ENCODE measurements around the gene TMEM156.
A peak's percentile ranks its signal among the peaks of the same experiment; 100 is the strongest.

TMEM156 gene

DNA sequence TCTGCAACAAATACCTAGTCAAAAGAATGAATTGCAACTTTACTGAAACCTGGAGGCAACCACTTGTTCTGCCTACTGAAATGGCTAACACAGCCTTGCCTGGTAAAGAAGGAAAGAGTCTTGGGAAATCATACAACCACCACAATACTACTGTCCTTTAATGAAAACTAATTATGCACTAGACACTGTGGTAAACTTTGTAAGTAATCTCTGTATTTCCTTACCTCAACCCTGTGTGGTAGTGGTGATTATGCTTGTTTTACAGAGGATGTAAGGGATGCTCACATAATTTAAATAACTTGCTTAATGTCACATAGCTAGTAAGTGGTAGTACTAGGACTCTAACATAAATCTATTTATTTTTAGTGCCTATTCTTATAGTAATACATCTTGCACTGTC is 44.7 kb downstream of the TMEM156 start:
- DNase-seq (ENCODE audit: low read depth in 2 of 2) = no peak
- no peak overlapping the region for H3K4me3 ChIP-seq (replicated peaks in 1 of 2; ENCODE audit: low read depth in 2 of 2, low read length in 2 of 2)
- TF ChIP-seq, protein P1, sequence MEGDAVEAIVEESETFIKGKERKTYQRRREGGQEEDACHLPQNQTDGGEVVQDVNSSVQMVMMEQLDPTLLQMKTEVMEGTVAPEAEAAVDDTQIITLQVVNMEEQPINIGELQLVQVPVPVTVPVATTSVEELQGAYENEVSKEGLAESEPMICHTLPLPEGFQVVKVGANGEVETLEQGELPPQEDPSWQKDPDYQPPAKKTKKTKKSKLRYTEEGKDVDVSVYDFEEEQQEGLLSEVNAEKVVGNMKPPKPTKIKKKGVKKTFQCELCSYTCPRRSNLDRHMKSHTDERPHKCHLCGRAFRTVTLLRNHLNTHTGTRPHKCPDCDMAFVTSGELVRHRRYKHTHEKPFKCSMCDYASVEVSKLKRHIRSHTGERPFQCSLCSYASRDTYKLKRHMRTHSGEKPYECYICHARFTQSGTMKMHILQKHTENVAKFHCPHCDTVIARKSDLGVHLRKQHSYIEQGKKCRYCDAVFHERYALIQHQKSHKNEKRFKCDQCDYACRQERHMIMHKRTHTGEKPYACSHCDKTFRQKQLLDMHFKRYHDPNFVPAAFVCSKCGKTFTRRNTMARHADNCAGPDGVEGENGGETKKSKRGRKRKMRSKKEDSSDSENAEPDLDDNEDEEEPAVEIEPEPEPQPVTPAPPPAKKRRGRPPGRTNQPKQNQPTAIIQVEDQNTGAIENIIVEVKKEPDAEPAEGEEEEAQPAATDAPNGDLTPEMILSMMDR (IDR thresholded peaks at IDR 0.05; ENCODE audit: low read depth, low read length) = no peak

DNA sequence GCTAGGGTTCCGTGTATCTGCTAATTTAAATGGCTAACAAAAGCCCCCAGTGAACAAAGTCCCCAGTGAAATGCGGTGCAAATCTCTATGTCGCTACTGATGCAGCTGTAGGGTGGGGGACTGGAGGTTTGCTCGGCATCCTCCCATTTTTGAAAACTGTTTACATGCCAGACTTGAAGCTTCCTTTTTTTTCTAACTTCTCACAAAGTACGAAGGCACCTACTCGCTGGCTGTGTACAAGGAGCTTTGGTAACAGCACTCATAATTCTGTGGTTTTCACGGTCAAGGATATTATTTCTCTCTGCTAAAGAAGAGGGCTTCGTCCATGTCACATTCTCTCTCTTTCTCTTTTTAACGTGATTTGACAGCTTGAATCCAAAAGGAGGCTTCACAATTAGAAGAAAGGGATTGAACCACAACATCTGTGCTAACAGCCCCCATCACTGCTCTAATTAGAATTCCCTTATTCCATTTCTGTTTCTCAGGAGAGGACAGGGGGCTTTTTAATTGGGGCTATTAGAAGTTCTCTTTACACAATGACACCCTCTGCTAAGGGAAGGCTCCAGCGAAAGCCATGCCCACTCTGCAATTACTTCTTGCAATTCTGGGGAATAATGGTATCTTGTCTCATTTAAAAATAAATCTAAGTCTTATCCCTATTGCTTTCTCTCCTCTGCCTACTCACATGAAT is 46.7 kb downstream of the TMEM156 start:
- no peak overlapping the region for H3K4me3 ChIP-seq (replicated peaks in 1 of 2; ENCODE audit: low read depth in 2 of 2, low read length in 2 of 2)
- no peak for DNase-seq (ENCODE audit: low read depth in 2 of 2)
- TF ChIP-seq, protein P1 (IDR thresholded peaks at IDR 0.05; ENCODE audit: low read depth, low read length) = no peak

- DNase-seq (ENCODE audit: low read depth in 2 of 2) = peak; percentile 26 to 70
- TF ChIP-seq, protein P1 (IDR thresholded peaks at IDR 0.05; ENCODE audit: low read depth, low read length) = no peak
These were observed 48.2 kb downstream of the TMEM156 start for GRCh38 chr4:38983787-38984598.

GRCh38 chr4:38983291-38983690 is 48.9 kb downstream of the TMEM156 start:
- H3K4me3 ChIP-seq (replicated peaks in 1 of 2; ENCODE audit: low read depth in 2 of 2, low read length in 2 of 2) = no peak overlapping the region
- TF ChIP-seq, protein P1 (IDR thresholded peaks at IDR 0.05; ENCODE audit: low read depth, low read length) = no peak

More at GRCh38 chr4:38983787-38984598, 48.2 kb downstream of the TMEM156 start:
- H3K4me3 ChIP-seq (replicated peaks in 1 of 2; ENCODE audit: low read depth in 2 of 2, low read length in 2 of 2) = no peak overlapping the region

GRCh38 chr4:38982361-38983095 is 49.7 kb downstream of the TMEM156 start:
- no peak overlapping the region for H3K4me3 ChIP-seq (replicated peaks in 1 of 2; ENCODE audit: low read depth in 2 of 2, low read length in 2 of 2)
- TF ChIP-seq, protein P1 (IDR thresholded peaks at IDR 0.05; ENCODE audit: low read depth, low read length) = no peak
- DNase-seq (ENCODE audit: low read depth in 2 of 2) = peak; percentile 33 to 86

More at GRCh38 chr4:38983291-38983690, 48.9 kb downstream of the TMEM156 start:
- DNase-seq (ENCODE audit: low read depth in 2 of 2) = peak in 1 of 2 donors; percentile 44

DNA sequence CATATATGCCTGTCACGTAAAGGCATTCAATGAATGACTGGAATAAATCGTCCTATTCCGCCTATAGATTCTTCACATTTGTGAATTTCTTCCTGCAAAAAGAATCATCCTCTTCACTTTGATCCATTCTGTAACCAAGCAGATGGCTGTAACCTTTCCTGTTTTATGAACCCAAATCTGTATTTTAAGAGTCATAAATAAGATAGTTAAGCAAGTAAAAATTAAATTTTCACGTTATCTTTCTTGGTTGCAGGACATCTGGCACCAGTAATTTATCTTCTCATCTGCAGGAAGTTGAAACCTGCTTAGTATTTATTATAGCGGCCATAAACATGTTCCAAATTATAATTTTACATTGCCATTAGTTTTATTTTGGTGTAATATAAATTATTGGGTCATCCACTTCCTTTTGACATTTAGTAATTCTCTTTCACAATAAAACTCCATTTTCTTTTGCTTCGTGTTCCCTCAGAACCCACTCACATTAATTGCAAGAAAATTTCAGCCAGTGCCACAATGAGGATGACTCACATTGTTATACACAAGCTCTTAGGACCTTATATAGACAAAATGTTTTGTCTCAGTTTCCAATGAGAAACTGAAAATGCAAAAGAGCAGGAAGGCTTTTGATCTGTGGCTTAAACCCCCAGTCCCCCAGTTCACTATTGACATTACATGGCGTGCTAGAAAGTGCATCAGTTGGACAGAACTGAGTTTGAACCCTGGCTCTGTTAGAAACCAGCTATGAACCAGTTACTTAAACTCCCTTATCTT is 51.1 kb downstream of the TMEM156 start:
- TF ChIP-seq, protein P1 (IDR thresholded peaks at IDR 0.05; ENCODE audit: low read depth, low read length) = no peak
- peak; percentile 77 to 92 for DNase-seq (ENCODE audit: low read depth in 2 of 2)
- no peak overlapping the region for H3K4me3 ChIP-seq (replicated peaks in 1 of 2; ENCODE audit: low read depth in 2 of 2, low read length in 2 of 2)
